Mucosa of descending colon (tissue), 3 donors: ENCODE data around the gene ELF5. TPM values are rescaled to one million over a fixed set of nuclear protein-coding genes. Genes with fewer than 3 reads are reported as not detected.

ENCODE experiments used
- ATAC-seq: fragments of 200-7000 bp; cut with Tn5 transposase; one replicate; pipeline ENCODE4 v1.9.1; 2020; ENCODE audit warnings: mild to moderate bottlenecking, moderate library complexity
- DNase-seq, 3 donors: peaks; one replicate each; pipeline ENCODE4 v3.0.0-alpha.2; 2020
- H3K36me3 ChIP-seq: fragments of 200-600 bp; one replicate; pipeline ENCODE4 v1.8.0; 2021; ENCODE audit warnings: low read depth, mild to moderate bottlenecking
- H3K4me1 ChIP-seq: fragments of 200-600 bp; one replicate; pipeline ENCODE4 v1.8.0; 2021; ENCODE audit warnings: low read depth, mild to moderate bottlenecking
- H3K4me3 ChIP-seq: fragments of 200-600 bp; one replicate; pipeline ENCODE4 v1.8.0; 2021; ENCODE audit warnings: mild to moderate bottlenecking
- H3K9me3 ChIP-seq: fragments of 200-600 bp; one replicate; pipeline ENCODE4 v1.8.0; 2021; ENCODE audit warnings: mild to moderate bottlenecking
- CTCF ChIP-seq: fragments of 200-600 bp; IDR thresholded peaks from one replicate; pipeline ENCODE4 v1.8.0; 2022; ENCODE audit warnings: antibody characterized with exemption, mild to moderate bottlenecking
- intact Hi-C, 2 donors: fragments of 100-400 bp; cut with DNase I in 1 of 2; cut with micrococcal nuclease in 1 of 2; formaldehyde crosslinking; loops; one replicate each; pipeline versions ENCODE4 v1.11.0 to v1.11.1; 2022; cut with DNase I, micrococcal nuclease
- total RNA-seq, 3 donors: library from RNA; stranded (reverse); fragmentation: NEBNext Ultra II Directional in 2 of 3; extraction: Animal tissue kit (Norgen Biotek cat#: 25700) in 2 of 3; gene quantifications; one replicate each; pipeline versions ENCODE4 v1.2.1 to v1.2.4, GENCODE V29; 2021 to 2023
- donor health status: DM: no; HTN: no; CAD: no; lungs with moderate emphysema.
- donor health status: DM: no; HTN: no; CAD: no.
- donor health status: DM: no; HTN: yes; CAD: no.

ELF5 gene
- total RNA-seq, 3 donors from 2014 or later, result not detected

GRCh38 chr11:34492806-34493414, 20.7 kb downstream of the ELF5 start:
- no peaks in the 10 kb centered on the region for H3K9me3 ChIP-seq
- H3K4me1 ChIP-seq, result no peaks in the 10 kb centered on the region
- DNase-seq (peak in 1 of 3 donors; percentile 89), ATAC-seq (peak; percentile 38)
- TF ChIP-seq CTCF, result peak; percentile 15
- H3K4me3 ChIP-seq, result no peak overlapping the region
- intact Hi-C loops, result no loop called here
- no peaks in the 10 kb centered on the region for H3K36me3 ChIP-seq

GRCh38 chr11:34490304-34490703, 23.3 kb downstream of the ELF5 start:
- H3K36me3 ChIP-seq, result no peaks in the 10 kb centered on the region
- ATAC-seq (no peak), DNase-seq (no peak)
- no peak for TF ChIP-seq CTCF
- intact Hi-C loops, result no loop called here
- H3K4me1 ChIP-seq, result no peaks in the 10 kb centered on the region
- H3K9me3 ChIP-seq, result no peaks in the 10 kb centered on the region
- H3K4me3 ChIP-seq, result no peak overlapping the region

- ATAC-seq, result no peak
- TF ChIP-seq CTCF, result no peak
- intact Hi-C loops, result no loop called here
Observed at GRCh38 chr11:34488855-34489557, 24.6 kb downstream of the ELF5 start.

GRCh38 chr11:34487430-34487829, 26.2 kb downstream of the ELF5 start:
- H3K4me3 ChIP-seq, result no peak overlapping the region
- TF ChIP-seq CTCF, result no peak
- intact Hi-C loops, result no loop called here

More at GRCh38 chr11:34488855-34489557, 24.6 kb downstream of the ELF5 start:
- Histone ChIP-seq H3K4me3 (no peak overlapping the region), H3K4me1 (no peaks in the 10 kb centered on the region), H3K9me3 (no peaks in the 10 kb centered on the region), H3K36me3 (no peaks in the 10 kb centered on the region)
- no peak for DNase-seq

GRCh38 chr11:34483106-34483874, 30.3 kb downstream of the ELF5 start:
- Histone ChIP-seq H3K36me3 (no peaks in the 10 kb centered on the region), H3K4me3 (no peak overlapping the region), H3K9me3 (no peaks in the 10 kb centered on the region), H3K4me1 (no peaks in the 10 kb centered on the region)
- TF ChIP-seq CTCF, result no peak
- DNase-seq, result no peak
- ATAC-seq, result no peak
- intact Hi-C loops, result no loop called here

More at GRCh38 chr11:34487430-34487829, 26.2 kb downstream of the ELF5 start:
- Histone ChIP-seq H3K4me1 (no peaks in the 10 kb centered on the region), H3K9me3 (no peaks in the 10 kb centered on the region), H3K36me3 (no peaks in the 10 kb centered on the region)
- ATAC-seq (no peak), DNase-seq (no peak)
